Activated naive CD4-positive, alpha-beta T cell treated with anti-CD3 and anti-CD28 coated beads, Interleukin-2, amount 50 U/mL, for 24 hours (primary cell): ENCODE data around the gene PRKD2.

Source experiments
- H3K27ac Mint-ChIP-seq: one replicate; pipeline ENCODE4 v1.8.0; 2021; ENCODE audit warnings: mild to moderate bottlenecking, mixed read lengths
- H3K27me3 Mint-ChIP-seq: one replicate; pipeline ENCODE4 v1.8.0; 2021; ENCODE audit warnings: mixed read lengths
- H3K36me3 Mint-ChIP-seq: one replicate; pipeline ENCODE4 v1.8.0; 2021; ENCODE audit warnings: mixed read lengths
- H3K4me1 Mint-ChIP-seq: one replicate; pipeline ENCODE4 v1.8.0; 2021; ENCODE audit warnings: mixed read lengths
- H3K4me3 Mint-ChIP-seq: one replicate; pipeline ENCODE4 v1.8.0; 2021; ENCODE audit warnings: mild to moderate bottlenecking, mixed read lengths
- H3K9me3 Mint-ChIP-seq: one replicate; pipeline ENCODE4 v1.8.0; 2021; ENCODE audit warnings: mixed read lengths

The PRKD2 gene

DNA sequence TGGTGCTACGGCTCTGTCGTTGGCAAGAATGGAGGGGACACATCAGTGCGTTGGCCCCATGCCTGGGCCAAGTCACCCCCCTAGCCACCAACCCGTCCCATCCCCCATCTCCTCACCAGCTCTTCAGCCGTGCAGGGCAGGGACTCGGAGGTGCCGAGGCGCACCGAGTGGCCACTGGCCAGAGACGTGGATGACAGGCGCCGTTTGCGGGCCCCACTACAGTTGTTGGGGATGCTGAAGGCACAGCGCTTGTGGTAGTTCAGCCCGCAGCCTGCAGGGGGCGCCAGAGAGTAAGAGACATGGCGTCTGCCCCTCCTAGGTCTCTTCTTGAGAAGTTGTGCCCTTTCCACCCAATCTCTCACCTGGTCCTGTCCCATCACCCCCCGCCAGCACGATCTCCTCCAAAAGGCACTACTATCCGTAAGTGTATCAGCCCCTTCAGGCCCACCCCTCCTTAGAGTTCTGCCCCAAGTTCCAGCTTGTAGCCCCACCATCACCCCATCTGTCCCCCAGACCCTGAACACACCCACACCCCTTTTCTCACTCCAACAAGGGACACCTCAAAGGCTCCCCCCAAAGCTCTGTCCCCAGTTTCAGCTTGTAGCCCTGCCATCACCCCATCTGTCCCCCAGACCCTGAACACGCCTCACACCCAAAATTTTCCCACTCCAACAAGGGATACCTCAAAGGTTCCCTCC is 12.4 kb downstream of the PRKD2 start:
- Mint-ChIP-seq H3K4me1 (peaks cover 14% of the 10 kb centered on the region), H3K9me3 (no peaks in the 10 kb centered on the region), H3K27me3 (no peaks in the 10 kb centered on the region), H3K27ac (peak overlapping the region; percentile 73), H3K36me3 (peaks cover 3% of the 10 kb centered on the region), H3K4me3 (no peak overlapping the region)

DNA sequence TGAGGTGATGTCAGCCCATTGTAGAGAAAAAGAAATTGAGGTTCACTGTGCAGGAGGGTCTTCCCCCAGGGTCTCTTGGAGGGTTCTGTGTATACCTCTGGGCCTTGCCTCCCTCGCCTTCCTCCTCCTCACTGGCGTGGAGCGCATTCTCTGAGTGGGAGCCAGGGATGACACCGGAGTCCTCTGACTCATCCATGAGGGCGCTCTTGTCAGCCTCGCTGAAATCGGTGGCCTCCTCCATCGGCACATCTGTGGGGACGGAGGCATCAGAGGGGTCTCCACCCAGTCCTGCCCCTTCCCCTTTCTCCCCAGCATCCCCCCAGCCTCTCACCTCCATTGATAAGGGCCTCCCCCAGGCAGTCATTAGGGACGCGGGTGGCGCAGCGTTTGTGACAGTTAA is 16.2 kb downstream of the PRKD2 start:
- no peak overlapping the region for H3K27ac Mint-ChIP-seq
- peaks cover 11% of the 10 kb centered on the region for H3K4me1 Mint-ChIP-seq
- no peak overlapping the region for H3K4me3 Mint-ChIP-seq
- H3K27me3 Mint-ChIP-seq = no peaks in the 10 kb centered on the region
- peaks cover 8% of the 10 kb centered on the region for H3K36me3 Mint-ChIP-seq
- no peaks in the 10 kb centered on the region for H3K9me3 Mint-ChIP-seq

DNA sequence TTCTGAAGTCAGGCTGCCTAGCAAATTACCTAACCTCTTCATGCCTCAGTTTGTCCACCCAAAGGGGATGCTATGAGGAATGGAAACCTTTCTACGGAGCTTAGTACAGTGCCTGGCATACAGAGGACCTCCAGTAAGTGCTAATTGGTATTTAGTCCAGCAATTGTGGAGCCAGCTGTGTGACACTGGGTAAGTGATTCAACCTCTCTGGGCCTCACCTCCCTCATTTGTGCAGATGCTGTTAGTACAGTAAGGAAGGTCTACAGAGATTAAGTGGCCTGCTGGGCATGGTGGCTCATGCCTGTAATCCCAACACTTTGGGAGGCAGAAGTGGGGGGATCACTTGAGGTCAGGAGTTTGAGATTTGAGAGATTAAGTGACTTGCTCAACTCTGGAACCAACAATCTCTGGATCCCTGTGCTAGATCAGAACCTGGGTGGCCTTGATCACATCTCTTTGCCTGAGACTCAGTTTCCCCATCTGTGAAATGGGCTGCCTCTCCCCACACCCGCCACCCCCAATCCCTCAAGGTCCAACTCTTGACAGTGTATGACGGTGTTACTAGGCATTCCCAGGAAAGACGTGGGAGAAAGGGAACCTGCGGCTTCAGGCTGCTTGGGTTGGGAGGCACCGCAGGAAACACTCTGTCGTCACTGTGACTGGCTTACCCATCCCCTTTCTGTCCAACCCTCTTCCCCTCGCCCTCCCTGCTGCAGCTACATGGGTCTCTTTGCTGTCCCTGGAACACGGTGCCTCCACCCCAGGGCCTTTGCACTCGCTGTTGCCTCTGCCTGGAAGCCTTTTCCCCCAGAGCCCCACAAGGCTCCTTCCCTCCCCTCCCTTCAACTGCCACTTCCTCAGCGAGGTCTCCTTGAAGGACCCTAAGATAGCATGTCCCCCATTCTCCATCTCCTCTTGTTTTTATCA is 18.3 kb downstream of the PRKD2 start:
- no peak overlapping the region for H3K4me3 Mint-ChIP-seq
- no peaks in the 10 kb centered on the region for H3K27me3 Mint-ChIP-seq
- H3K9me3 Mint-ChIP-seq = no peaks in the 10 kb centered on the region
- H3K36me3 Mint-ChIP-seq = peaks cover 8% of the 10 kb centered on the region
- H3K27ac Mint-ChIP-seq = no peak overlapping the region
- no peaks in the 10 kb centered on the region for H3K4me1 Mint-ChIP-seq

DNA sequence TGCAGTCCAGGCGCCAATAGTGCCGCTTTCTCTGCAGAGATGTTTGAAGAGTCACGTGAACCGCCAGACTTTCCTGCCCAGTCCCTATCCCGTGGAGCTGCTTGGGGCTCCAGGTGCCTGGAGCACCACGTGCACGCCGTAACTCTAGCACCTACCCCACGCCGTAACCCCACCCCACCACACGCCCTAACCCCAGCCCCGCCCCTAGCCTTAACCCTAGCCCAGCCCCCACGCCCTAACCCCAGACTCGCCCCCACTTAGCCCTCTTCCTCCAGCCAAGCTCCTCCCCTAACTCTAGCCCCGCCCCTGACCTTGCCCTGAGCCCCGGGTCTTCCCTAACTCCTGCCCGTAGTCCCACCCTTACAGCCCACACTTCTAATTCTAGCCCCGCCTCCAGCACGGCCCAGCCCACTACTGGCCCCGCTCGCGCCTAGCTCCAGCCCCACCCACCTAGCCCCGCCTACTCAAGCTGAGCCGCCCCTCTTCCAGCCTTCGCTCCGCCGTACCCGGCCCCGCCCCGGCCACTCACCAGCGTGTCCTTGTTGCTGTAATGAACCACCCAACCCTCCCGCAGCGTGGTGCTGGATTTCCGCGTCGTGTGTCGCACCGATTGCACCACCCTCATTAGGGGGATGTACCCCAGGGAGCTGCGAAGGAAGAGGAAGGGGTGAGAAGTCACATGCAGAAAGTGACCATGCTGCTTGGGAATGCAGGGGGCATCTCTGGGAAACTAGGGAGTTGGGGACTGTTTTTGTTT is 19.5 kb downstream of the PRKD2 start:
- Mint-ChIP-seq H3K9me3 (no peaks in the 10 kb centered on the region), H3K27ac (no peak overlapping the region), H3K36me3 (peaks cover 11% of the 10 kb centered on the region)

DNA sequence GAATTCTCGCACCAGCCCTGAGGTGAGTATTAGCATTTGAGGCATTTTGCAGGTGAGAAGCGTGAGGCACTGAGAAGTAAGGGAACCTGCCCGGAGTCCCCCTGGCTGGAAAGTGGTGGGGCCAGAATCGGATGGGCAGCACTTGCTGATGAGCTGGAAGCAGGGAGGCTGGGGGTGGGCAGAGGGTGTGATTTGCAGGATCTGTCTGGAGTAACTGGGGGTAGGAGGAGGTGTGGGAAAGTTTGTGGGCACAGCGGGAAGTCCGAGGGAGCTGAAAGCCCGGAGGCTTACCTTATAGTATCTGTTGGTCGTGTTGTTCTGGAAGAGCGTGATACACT is 20.1 kb downstream of the PRKD2 start:
- no peaks in the 10 kb centered on the region for H3K9me3 Mint-ChIP-seq
- H3K27ac Mint-ChIP-seq = no peak overlapping the region
- H3K4me1 Mint-ChIP-seq = no peaks in the 10 kb centered on the region
- H3K4me3 Mint-ChIP-seq = no peak overlapping the region
- peaks cover 11% of the 10 kb centered on the region for H3K36me3 Mint-ChIP-seq
- no peaks in the 10 kb centered on the region for H3K27me3 Mint-ChIP-seq

More for the DNA sequence above, 19.5 kb downstream of the PRKD2 start:
- no peak overlapping the region for H3K4me3 Mint-ChIP-seq
- H3K4me1 Mint-ChIP-seq = no peaks in the 10 kb centered on the region
- H3K27me3 Mint-ChIP-seq = no peaks in the 10 kb centered on the region

DNA sequence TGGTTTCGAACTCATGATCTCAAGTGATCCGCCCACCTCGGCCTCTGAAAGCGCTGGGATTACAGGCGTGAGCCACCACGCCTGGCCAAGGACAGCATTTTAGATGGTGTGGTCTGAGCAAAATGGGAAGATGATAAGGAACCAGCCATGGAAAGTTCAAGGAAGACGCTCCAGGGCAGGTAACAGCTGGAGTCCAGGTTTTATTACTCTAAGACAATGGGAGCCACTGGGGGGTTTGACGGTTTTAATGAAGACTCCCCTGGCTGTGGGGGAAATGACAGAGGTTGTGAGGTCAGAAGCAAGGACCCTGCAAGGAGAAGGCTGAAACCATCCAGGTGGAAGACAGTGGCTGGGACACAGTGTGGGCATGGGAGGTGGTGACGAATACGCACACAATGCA is 20.9 kb downstream of the PRKD2 start:
- H3K9me3 Mint-ChIP-seq = no peaks in the 10 kb centered on the region
- H3K4me1 Mint-ChIP-seq = no peaks in the 10 kb centered on the region
- H3K27ac Mint-ChIP-seq = no peak overlapping the region
- H3K36me3 Mint-ChIP-seq = peaks cover 9% of the 10 kb centered on the region
- no peaks in the 10 kb centered on the region for H3K27me3 Mint-ChIP-seq
- H3K4me3 Mint-ChIP-seq = no peak overlapping the region

DNA sequence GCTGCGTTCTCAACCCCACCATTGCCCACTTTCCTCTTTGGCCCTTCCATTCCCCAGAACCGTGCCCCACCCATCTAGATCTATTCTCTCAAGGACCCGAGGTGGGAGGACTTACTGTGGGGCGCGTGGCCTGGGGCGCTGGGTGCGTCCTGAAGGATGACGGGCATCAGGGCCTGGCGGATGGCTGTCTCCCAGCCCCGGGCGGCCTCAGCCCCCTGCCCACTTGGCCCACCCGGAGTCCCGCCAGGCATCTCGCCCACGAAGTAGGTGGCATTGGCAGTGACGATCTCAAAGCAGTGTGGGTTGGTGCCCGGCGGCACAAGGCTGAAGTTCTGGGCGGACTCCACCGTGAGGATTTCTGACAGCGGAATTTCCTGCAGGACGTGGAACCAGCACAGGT is 23.2 kb downstream of the PRKD2 start:
- Mint-ChIP-seq H3K4me3 (no peak overlapping the region), H3K27me3 (no peaks in the 10 kb centered on the region), H3K36me3 (peaks cover 15% of the 10 kb centered on the region), H3K27ac (no peak overlapping the region), H3K4me1 (no peaks in the 10 kb centered on the region), H3K9me3 (no peaks in the 10 kb centered on the region)

DNA sequence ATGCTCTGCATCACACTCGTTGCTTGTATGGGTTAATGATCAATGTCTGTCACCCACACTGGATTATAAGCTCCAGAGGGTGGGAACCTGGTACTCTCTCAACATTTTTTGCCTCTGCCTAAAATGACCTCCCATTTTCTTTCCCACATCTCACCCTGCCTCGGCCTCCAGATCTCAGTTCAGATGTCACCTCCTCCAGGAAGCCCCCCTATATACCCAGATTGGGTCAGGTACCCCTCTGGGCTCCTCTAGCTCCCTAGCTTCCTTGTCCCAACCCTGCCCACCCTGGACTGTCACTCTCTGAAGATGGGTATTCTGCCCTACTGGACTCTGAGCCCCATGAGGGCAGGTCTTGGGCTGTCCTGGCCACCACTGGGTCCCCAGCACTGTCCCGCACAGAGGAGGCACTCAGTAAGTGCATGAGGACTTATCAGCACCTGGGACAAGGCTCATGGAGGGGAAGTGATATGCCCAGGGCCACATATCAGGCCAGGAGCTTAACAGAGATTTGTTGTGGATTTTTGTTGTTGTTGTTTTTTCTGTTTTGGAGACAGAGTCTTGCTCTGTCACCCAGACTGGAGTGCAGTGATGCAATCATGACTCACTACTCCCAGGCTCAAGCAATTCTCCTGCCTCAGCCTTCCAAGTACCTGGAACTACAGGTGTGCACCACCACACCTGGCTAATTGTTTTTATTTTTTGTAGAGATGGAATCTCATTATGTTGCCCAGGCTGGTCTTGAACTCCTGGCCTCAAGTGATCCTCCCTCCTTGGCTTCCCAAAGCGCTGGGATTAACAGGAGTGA is 23.8 kb downstream of the PRKD2 start:
- Mint-ChIP-seq H3K27me3 (no peaks in the 10 kb centered on the region), H3K27ac (peak overlapping the region; percentile 84), H3K36me3 (peaks cover 15% of the 10 kb centered on the region), H3K4me1 (no peaks in the 10 kb centered on the region), H3K9me3 (no peaks in the 10 kb centered on the region), H3K4me3 (no peak overlapping the region)

DNA sequence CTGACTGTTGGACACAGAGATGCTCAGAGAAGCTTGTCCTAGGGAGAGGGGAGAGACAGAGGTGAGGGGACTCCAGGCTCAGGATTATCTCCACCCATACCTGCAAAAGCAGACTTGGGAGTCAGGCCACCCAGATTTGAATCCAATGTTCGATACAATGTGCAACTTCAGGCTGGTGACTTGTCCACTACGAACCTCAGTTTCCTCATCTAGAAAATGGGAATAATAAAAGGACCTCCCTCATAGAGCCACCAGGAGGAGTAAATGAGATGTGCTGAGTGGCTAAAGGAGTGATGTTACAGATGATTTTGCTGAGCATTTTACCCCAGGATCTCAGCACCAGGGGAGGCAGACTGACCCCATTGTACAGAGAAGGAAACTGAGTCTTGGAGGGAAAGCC is 25.0 kb downstream of the PRKD2 start:
- Mint-ChIP-seq H3K9me3 (no peaks in the 10 kb centered on the region), H3K36me3 (peaks cover 15% of the 10 kb centered on the region), H3K27ac (peak overlapping the region; percentile 41), H3K4me3 (no peak overlapping the region), H3K4me1 (no peaks in the 10 kb centered on the region), H3K27me3 (no peaks in the 10 kb centered on the region)

DNA sequence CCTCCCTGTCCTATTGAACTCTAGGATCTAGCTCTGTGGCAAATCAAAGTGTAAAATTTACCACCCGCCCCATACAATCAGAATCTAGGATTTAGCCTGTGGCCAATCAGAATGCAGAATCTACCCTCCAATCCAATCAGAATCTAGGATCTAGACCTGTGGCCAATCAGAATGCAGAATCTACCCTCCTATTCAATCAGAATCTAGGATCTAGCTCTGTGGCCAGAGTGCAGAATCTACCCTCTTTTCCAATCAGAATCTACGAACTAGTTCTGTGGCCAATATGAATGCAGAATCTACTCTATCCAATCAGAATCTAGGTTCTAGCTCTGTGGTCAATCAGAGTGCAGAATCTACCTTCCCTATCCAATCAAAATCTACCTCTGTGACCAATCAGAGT is 25.8 kb downstream of the PRKD2 start:
- no peaks in the 10 kb centered on the region for H3K9me3 Mint-ChIP-seq
- peaks cover 14% of the 10 kb centered on the region for H3K36me3 Mint-ChIP-seq
- H3K27me3 Mint-ChIP-seq = no peaks in the 10 kb centered on the region
- no peak overlapping the region for H3K4me3 Mint-ChIP-seq
- H3K4me1 Mint-ChIP-seq = no peaks in the 10 kb centered on the region
- H3K27ac Mint-ChIP-seq = no peak overlapping the region

DNA sequence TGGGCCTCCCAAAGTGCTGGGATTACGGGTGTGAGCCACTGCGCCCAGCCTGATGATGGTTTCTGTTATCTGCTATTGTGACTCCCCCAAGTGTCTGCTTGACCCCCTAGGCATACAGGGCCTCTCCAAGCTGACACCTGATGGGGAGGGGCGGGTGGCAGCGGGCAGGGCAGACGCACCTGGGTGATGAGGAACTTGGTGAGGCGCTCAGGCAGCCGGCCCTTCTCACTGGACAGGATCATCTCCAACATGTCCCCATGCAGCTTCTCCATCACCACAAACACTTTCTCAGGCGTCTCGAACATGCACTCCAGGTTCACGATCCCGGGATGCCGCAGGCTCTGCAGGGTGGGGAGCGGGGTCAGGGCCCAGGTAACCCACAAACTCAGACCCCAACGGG is 27.6 kb downstream of the PRKD2 start:
- Mint-ChIP-seq H3K9me3 (no peaks in the 10 kb centered on the region), H3K36me3 (peaks cover 15% of the 10 kb centered on the region), H3K4me1 (no peaks in the 10 kb centered on the region), H3K27ac (no peak overlapping the region), H3K27me3 (no peaks in the 10 kb centered on the region), H3K4me3 (no peak overlapping the region)

DNA sequence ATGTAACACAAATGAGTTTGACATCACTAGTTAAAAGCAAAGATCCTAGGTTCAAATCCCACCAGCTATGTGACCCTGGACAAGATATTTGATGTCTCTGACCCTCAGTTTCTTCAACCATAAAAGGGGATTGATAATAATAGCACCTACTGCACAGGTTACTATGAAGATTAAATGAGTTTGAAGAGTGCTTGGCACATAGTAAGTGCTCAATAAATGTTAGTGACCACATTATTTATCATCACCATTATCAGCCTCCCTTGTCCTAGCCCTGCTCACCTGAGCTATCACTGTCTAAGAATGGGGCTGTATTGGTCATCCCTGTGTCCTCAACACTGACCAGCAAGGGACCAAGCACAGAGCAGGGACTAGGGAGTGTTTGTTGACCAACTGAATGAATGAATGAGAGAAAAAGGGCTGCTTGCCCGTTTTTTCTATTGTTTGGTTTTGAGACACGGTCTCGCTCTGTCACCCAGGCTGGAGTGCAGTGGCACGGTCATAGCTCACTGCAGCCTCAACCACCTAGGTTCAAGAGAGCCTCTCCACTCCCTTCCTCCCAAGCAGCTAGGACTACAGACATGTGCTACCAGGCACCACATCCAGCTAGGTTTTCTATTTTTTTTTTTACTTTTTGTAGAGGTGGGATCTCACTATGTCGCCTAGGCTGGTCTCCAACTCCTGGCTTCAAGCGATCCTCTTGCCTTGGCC is 29.3 kb downstream of the PRKD2 start:
- Mint-ChIP-seq H3K27ac (peak overlapping the region; percentile 62), H3K36me3 (peaks cover 14% of the 10 kb centered on the region), H3K4me1 (no peaks in the 10 kb centered on the region), H3K9me3 (no peaks in the 10 kb centered on the region), H3K27me3 (no peaks in the 10 kb centered on the region), H3K4me3 (no peak overlapping the region)

DNA sequence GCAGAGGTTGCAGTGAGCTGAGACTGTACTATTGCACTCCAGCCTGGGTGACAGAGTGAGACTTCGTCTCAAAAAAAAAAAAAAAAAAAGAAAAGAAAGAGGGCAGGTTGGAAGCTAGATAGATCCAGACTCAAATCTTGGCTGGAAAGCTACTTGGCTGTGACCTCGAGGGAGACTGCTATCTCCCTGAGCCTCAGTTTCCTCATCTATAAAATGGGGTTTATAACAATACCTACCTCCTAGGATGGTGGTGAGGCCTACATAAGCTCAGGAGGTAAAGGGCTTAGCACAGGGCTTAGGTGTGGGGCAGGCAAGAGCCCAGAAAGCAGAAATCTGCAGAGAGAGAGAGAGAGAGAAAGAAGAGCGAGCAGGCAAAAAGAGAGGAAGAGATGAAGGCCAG is 31.7 kb downstream of the PRKD2 start:
- H3K27me3 Mint-ChIP-seq = no peaks in the 10 kb centered on the region
- H3K27ac Mint-ChIP-seq = peak overlapping the region; percentile 87
- no peaks in the 10 kb centered on the region for H3K9me3 Mint-ChIP-seq
- no peaks in the 10 kb centered on the region for H3K4me1 Mint-ChIP-seq
- H3K36me3 Mint-ChIP-seq = peaks cover 5% of the 10 kb centered on the region
- no peak overlapping the region for H3K4me3 Mint-ChIP-seq

DNA sequence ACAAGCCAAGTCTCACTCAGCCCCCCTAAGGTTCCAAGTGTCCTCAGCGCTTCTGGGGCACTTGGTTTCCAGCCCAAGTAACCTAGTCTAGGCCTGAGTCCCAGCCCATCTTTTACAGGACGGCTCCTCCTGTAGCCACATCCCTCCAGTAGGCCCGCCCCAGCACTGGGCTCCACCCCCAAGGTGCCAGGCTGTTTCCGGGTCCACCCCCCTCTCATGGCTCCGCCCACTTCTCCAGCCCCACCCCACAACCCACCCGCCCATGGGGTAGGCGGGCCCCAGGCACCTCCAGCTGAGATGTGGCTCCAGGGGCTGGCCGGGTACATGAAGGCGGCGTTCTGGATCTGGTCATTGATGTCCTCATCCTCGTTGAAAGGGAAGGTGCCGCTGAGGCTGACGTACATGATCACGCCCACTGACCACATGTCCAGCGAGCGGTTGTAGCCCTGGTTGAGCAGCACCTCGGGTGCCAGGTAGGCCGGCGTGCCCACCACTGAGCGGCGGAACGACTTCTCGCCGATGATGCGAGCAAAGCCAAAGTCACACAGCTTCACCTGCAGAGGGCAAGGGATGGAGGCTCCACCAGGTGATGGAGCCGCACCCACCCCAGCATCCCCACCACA is 38.7 kb downstream of the PRKD2 start:
- H3K4me3 Mint-ChIP-seq = no peak overlapping the region
- no peaks in the 10 kb centered on the region for H3K9me3 Mint-ChIP-seq
- no peaks in the 10 kb centered on the region for H3K27me3 Mint-ChIP-seq
- H3K4me1 Mint-ChIP-seq = peaks cover 7% of the 10 kb centered on the region
- H3K27ac Mint-ChIP-seq = peak overlapping the region; percentile 8
- H3K36me3 Mint-ChIP-seq = peaks cover 13% of the 10 kb centered on the region
